SK-N-MC (cell line): ENCODE measurements around the gene ADAM20.

ENCODE experiments used
- EZH2 ChIP-seq: fragments of 200-600 bp; sonication (generic); IDR thresholded peaks from one replicate; pipeline ENCODE4 v1.6.1; 2017; ENCODE audit warnings: antibody characterized with exemption
- FOXP2 ChIP-seq: optimal IDR thresholded peaks from 2 replicates; pipeline ENCODE3; 2011; ENCODE audit warnings: mild to moderate bottlenecking, moderate library complexity; ENCODE audit not compliant: insufficient read depth; ENCODE audit errors: extremely low read length, control extremely low read depth
- POLR2AphosphoS5 ChIP-seq: IDR thresholded peaks from 2 replicates; pipeline ENCODE4 v1.6.1; 2012; ENCODE audit warnings: mild to moderate bottlenecking, low read depth, low read length, borderline replicate concordance

DNA sequence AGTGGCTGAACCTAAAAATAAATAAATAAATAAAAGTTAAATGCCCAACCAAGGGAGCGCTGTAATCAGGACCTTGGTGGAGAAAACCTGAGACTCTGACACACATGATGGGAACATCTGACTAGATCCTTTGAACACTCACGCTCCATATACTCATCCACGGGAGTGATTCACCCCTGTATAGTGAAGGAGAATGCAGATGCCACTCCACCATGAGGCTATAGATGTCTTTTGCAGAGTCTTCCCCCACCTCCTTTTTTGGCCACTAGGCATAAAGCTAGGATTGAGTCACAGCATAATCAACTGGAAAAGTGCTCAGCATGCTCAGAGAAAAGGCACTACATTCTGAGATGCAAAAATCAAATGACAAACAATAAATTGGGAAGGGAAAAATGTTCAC lies 19.0 kb downstream of the ADAM20 start:
- TF ChIP-seq POLR2AphosphoS5: no peak
- TF ChIP-seq EZH2: no peak
- TF ChIP-seq FOXP2: no peak
